ENCODE results near the gene NFE2. TPM values are rescaled to one million over a fixed set of nuclear protein-coding genes. Genes with fewer than 3 reads are reported as not detected.
A peak's percentile ranks its signal among the peaks of the same experiment; 100 is the strongest.
"Not testable (repeated sequence)": the region's sequence is repeated elsewhere in the genome, so short reads cannot be mapped to it uniquely, and the experiment has no call there.

Gene NFE2
- total RNA-seq, 3 donors from 2014 or later: 0.26 to 0.40 (median 0.27) TPM

DNA sequence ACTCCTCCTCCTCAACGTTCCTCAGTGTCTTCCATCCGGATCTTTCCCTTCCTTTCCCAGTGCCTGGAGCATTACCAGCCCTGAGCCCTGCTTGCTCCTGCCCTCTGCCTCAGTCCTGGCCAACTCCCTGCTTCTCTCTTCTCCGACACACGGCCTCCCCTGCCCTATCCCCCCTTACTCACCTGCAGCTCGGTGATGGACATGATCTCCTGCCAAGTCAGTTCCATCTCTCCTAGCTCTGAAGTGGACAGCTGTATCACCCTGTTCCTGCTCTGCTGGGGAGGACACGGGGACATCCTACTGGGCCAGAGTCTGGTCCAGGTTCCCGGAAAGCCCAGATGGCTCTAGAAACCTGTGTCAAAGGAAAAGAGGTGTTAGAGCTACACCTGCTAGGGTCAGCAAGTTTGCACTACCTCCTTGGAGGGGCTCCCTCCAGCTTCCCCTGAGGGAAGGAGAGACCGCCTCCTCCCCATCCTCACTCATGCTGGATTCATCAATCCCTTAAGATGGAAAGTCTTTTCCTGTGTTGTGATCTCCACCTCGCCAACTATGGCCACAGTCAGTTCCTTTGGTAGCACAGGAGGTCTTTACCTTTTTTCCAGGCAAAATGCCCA lies 5.8 kb downstream of the NFE2 start:
- Mint-ChIP-seq H3K9me3 (no peaks in the 10 kb centered on the region), H3K4me1 (ENCODE audit: low read depth) (peaks cover 5% of the 10 kb centered on the region), H3K36me3 (ENCODE audit: insufficient read depth) (no peaks in the 10 kb centered on the region), H3K4me3 (no peak overlapping the region), H3K27me3 (ENCODE audit: low read depth) (peaks cover 18% of the 10 kb centered on the region)
- ATAC-seq (no peak), DNase-seq (no peak)

DNA sequence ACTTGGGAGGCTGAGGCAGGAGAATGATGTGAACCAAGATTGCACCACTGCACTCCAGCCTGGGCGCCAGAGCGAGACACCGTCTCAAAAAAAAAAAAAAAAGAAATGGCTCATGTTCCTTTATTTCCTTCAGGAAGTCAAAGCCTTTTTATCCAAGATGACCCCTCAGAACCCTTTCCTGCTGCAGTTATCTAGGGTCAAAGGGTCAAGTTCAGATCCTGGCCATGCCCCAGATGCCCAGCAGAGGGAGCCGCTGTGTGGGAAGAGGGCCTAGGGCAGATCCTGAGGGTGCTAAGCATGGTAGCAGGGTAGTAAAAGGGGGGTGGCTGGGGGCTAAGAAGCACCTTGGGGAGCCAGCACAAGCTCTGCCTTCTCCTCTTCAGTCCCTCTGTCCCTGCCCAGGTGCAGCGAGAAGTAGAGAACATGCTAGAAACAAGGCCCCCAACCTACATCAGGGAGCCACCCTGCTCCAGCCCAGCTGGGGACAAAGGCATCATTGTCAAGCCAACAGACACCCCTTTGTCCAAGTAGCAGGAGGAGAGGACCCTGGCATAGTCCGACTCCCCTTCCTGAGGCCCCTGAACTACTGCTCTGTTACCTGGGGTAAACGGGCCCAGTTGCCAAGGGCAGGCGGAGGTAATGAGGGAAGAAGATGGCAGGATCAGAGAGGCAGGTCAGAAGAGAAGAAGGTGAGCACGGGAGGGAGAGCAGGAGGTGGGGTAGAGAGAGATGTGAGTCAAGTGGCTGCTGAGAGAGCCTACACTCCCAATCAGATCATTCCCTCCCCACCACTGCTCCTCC lies 6.5 kb downstream of the NFE2 start:
- peaks cover 5% of the 10 kb centered on the region for H3K4me1 Mint-ChIP-seq (ENCODE audit: low read depth)
- H3K9me3 Mint-ChIP-seq: no peaks in the 10 kb centered on the region
- no peak overlapping the region for H3K4me3 Mint-ChIP-seq
- H3K27me3 Mint-ChIP-seq (ENCODE audit: low read depth): peaks cover 11% of the 10 kb centered on the region
- ATAC-seq: peak; percentile 49 to 55
- no peaks in the 10 kb centered on the region for H3K36me3 Mint-ChIP-seq (ENCODE audit: insufficient read depth)
- DNase-seq: peak; percentile 51

DNA sequence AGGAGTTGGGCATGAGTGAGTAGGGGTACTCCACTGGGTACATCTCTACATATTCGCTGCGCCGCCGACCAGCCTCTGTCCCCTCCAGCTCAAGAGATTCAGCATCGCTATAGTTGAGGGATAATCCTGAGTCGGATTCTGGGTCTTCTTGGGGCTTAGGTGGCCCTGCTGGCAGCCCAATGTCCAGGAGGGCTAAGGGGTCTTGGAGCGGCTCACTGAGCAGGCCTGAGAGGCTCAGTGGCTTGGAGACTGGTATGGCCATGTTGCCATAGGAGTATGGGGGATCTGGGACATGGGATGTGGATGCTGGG lies 7.9 kb downstream of the NFE2 start:
- H3K4me1 Mint-ChIP-seq (ENCODE audit: low read depth): peaks cover 3% of the 10 kb centered on the region
- H3K9me3 Mint-ChIP-seq: no peaks in the 10 kb centered on the region
- ATAC-seq (no peak), DNase-seq (no peak)
- peaks cover 3% of the 10 kb centered on the region for H3K27me3 Mint-ChIP-seq (ENCODE audit: low read depth)
- H3K36me3 Mint-ChIP-seq (ENCODE audit: insufficient read depth): peaks cover 3% of the 10 kb centered on the region
- H3K4me3 Mint-ChIP-seq: no peak overlapping the region

DNA sequence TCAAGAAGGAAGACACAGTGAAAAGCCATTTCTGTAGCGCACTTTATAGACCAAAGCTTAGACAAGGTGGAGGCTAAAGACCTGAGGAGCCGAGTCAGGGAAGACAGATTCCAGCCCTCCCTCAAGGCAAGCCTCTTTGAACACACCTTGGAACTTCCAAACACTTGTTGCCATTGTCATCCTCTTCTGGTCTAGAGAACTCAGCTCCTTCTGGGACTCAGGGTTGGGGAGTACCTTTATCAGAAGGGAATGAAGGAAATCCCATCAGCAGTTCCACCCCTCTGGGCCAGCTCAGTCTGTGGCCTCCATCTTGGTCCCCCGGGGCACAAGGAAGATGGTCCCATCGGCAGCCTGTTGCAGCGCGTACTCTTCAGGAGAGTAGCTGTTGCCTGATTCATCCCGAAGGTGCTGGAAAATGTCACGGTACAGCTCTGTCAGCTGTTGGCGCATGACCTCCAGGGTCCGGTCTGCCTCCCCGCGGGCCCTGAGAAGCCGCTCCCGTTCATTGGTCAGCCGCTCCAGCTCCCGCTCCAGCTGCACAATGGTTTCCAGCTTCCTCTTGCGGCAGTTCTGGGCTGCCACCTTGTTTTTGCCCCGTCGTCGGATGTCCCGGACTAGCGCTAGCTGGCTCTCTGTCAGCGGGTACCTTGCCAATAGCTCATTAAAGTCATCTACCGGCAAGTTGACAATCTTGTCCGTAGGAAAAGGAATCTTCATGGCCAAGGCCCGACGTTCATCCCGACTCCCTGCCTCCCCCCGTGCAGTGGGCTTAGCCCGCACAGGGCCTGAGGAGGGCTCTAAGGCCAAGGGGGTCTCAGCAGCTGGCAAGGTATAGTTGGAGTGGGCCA lies 8.5 kb downstream of the NFE2 start:
- peaks cover 4% of the 10 kb centered on the region for H3K4me1 Mint-ChIP-seq (ENCODE audit: low read depth)
- DNase-seq (no peak), ATAC-seq (no peak)
- no peaks in the 10 kb centered on the region for H3K9me3 Mint-ChIP-seq
- peaks cover 6% of the 10 kb centered on the region for H3K36me3 Mint-ChIP-seq (ENCODE audit: insufficient read depth)
- H3K4me3 Mint-ChIP-seq: no peak overlapping the region
- no peaks in the 10 kb centered on the region for H3K27me3 Mint-ChIP-seq (ENCODE audit: low read depth)

DNA sequence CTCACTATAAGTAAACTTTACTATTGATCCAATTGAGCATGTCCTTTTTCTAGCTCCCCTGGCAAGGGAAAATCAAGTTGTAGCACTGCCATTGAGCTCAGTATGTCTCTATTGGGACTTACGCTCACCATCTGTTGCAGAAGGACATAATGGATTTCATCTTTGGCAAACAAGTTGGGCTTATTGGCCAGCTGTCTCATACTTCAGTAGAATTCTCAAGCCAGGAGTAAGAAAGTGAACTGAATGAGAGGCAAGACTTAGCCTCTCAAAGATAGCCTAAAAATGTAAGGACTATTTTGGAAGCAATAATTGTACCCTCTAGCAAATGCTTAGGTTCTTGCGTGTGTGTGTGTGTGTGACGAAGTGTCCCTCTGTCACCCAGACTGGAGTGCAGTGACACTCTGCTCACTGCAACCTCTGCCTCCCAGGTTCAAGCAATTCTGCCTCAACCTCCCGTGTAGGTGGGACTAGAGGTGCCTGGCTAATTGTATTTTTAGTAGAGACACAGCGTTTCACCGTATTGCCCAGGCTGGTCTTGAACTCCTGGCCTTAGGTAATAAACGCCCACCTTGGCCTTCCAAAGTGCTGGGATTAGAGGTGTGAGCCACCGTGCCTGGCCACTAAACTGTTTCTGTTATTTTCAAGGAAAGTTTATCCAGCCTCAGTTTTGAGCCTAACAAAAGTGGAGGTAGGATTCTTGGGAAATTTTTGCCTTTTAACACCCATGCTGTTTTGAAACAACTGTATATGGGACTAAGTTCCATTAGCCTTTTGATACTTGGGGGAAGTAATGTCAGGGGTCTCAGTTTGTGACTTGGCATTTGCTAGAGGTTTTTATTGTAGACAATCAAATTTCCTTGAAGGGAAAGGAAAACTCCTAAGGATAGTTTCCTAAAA lies 13.3 kb downstream of the NFE2 start:
- ATAC-seq: peak; percentile 19 to 28
- Mint-ChIP-seq H3K4me3 (peak overlapping the region; percentile 37), H3K36me3 (ENCODE audit: insufficient read depth) (peaks cover 10% of the 10 kb centered on the region), H3K27me3 (ENCODE audit: low read depth) (no peaks in the 10 kb centered on the region), H3K4me1 (ENCODE audit: low read depth) (peaks cover 43% of the 10 kb centered on the region), H3K9me3 (no peaks in the 10 kb centered on the region)
- no peak for DNase-seq

DNA sequence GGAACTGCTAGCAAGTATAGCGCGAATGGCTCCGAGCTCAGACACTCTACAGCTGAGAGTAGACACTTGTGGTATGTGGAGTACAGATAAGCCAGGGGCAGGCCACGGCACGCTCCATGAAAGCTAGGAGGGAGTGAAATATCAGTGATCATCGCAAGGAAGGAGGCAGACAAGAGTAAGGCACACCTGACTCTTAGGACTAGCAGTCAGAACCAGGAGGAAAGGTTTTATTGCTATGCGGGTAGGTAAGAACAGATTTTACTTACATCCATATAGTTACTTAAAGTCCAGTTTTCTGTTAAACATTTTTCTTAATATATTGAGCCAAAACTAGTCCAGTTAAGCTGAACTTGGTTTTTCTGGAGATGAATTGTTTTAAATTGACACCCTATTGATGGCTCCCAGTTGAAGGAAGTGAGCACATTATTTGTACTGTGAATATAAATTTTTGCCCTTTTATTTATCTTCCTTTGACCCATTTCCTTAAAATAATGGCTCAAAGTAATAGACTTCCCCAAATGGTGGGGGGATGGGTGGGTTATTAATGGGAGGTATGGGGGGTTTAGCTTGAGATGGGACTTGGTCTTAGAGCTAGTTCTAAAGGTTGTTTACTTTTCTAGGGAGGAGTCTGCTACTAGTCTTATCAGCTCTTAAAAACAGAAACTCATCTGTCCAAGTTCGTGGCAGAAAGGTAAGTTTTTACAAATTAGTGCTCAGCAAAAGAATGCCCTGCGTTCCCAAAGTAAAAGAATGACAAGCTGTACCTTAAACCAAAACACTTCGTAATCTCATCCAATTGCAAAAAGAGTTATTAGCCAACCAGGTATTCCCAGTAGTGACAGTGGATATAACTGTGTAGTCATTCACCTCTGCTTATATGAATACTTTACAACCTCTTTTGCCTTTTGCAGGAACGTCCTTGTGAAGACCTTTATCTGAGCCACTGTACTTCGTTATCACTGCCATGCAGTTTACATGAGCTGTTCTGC lies 14.5 kb downstream of the NFE2 start:
- no peak overlapping the region for H3K4me3 Mint-ChIP-seq
- H3K9me3 Mint-ChIP-seq: no peaks in the 10 kb centered on the region
- no peaks in the 10 kb centered on the region for H3K27me3 Mint-ChIP-seq (ENCODE audit: low read depth)
- DNase-seq (no peak), ATAC-seq (no peak)
- peaks cover 43% of the 10 kb centered on the region for H3K4me1 Mint-ChIP-seq (ENCODE audit: low read depth)
- H3K36me3 Mint-ChIP-seq (ENCODE audit: insufficient read depth): peaks cover 10% of the 10 kb centered on the region

DNA sequence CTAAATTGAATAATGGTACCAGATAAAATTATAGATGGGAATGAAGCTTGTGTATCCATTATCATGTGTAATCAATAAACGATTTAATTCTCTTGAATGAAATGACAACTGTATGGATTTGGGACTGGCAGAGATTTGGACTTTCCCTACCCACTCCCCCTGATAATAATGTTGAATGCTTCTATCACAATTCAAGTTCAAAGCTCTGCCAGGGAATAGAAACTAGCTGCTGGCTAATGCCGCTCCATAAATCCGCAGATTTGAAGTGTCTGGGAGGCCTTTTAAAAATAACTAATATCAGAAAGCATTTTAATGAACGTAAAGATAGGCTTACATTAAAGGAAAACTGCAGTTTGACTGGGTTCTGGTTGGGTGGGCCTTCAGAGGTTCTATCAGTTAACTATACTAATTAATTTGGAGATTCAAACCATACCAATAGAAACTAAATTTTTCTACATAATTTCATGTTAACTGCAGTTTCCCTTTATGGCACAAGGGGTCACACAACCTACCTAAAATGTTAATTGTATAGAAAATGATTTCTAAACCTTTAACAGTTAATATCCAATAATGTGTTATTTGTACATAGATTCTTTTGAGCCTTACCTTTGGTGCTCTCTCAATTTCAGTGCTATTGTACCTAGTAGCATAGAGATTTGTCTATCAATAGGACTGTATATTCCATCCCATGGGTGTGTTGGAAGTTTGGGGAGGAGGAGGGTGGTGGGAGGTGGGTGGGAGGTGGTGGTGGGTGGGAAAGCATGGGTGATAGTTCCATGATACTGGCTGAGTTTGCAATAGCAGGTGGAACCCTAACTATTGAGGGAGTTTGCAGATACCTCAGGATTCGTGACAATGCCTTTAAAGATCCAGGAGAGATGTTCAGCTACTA lies 15.4 kb downstream of the NFE2 start:
- no peaks in the 10 kb centered on the region for H3K27me3 Mint-ChIP-seq (ENCODE audit: low read depth)
- no peak for ATAC-seq
- H3K4me3 Mint-ChIP-seq: no peak overlapping the region
- H3K9me3 Mint-ChIP-seq: no peaks in the 10 kb centered on the region
- peaks cover 43% of the 10 kb centered on the region for H3K4me1 Mint-ChIP-seq (ENCODE audit: low read depth)
- peaks cover 10% of the 10 kb centered on the region for H3K36me3 Mint-ChIP-seq (ENCODE audit: insufficient read depth)
- no peak for DNase-seq

DNA sequence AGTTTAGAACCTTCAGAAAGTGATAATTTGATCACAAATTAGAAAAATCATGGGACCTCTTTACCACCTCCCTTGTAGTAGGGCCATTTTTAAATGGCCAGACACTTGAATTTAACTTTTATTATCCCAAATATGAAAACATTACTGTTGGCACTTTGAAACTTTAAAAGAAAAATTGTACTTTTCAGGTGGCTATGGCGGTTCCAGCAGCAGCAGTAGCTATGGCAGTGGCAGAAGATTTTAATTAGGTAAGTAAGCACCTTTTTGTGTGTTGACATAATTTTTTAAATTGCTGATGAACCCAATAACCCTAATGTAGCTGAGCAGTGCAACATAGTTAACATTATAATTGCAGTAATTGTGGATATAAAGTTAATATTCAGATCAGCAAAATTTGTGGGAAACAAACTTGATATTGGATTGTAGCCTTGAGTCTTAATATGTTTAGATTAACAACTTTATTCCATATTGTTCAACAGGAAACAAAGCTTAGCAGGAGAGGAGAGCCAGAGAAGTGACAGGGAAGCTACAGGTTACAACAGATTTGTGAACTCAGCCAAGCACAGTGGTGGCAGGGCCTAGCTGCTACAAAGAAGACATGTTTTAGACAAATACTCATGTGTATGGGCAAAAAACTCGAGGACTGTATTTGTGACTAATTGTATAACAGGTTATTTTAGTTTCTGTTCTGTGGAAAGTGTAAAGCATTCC lies 16.6 kb downstream of the NFE2 start:
- ATAC-seq; H3K4me3 Mint-ChIP-seq; H3K27me3 Mint-ChIP-seq (ENCODE audit: low read depth); H3K36me3 Mint-ChIP-seq (ENCODE audit: insufficient read depth); DNase-seq; H3K9me3 Mint-ChIP-seq: not testable (repeated sequence)
- H3K4me1 Mint-ChIP-seq (ENCODE audit: low read depth): peaks cover 43% of the 10 kb centered on the region

DNA sequence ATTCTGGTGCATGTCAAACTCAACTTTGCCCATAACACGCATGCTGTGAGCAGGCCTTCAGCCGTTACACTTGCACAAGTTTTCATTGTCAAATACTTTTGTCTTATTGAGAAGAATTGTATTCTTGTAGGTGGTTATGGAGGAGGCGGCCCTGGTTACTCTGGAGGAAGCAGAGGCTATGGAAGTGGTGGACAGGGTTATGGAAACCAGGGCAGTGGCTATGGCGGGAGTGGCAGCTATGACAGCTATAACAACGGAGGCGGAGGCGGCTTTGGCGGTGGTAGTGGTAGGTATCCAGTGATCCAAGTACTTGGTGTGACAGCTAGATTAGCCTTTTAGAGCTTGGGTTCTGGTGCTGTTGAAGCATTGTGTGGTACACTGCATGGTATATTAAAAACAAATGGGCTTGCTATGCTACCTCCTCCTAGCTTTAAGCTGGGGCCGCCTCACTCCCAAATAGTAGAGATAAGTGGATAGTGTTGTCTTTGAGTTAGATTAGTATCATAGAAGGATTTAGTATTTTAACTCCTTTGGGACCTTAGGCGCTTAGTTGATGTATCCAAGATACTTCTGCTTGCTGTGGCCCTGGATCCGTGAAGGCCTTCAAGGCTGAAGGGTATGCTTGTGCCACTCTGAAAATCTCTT lies 17.7 kb downstream of the NFE2 start:
- ATAC-seq (no peak), DNase-seq (no peak)
- Mint-ChIP-seq H3K4me1 (ENCODE audit: low read depth) (peaks cover 50% of the 10 kb centered on the region), H3K36me3 (ENCODE audit: insufficient read depth) (peaks cover 7% of the 10 kb centered on the region), H3K4me3 (no peak overlapping the region), H3K9me3 (no peaks in the 10 kb centered on the region), H3K27me3 (ENCODE audit: low read depth) (no peaks in the 10 kb centered on the region)

DNA sequence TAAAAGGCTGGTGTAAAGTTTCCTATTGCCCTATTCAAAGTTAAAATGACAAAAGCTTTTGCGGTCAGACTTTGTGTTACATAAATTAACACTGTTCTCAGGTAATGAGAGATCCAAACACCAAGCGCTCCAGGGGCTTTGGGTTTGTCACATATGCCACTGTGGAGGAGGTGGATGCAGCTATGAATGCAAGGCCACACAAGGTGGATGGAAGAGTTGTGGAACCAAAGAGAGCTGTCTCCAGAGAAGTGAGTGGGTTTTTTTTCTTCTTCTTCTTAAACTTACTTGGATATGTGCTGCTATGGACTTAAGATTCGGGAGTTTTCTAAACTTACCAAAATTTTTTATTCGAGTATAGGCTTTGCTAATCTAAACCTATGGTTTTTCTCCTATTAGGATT lies 19.1 kb downstream of the NFE2 start:
- not testable (repeated sequence) for H3K4me3 Mint-ChIP-seq; H3K27me3 Mint-ChIP-seq (ENCODE audit: low read depth)

DNA sequence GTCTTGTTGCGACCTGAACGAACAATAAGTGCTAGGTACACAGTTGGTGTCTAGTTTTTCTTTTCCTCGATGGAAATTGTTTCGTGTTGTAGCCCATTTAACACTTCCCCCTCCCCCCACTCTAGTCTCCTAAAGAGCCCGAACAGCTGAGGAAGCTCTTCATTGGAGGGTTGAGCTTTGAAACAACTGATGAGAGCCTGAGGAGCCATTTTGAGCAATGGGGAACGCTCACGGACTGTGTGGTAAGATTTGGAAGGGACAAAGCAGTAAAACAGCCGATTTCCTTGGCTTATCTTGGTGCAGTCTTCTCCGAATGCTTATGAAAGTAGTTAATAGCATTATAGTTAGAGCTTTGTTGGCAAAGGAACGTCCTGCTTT lies 19.6 kb downstream of the NFE2 start:
- peaks cover 49% of the 10 kb centered on the region for H3K4me1 Mint-ChIP-seq (ENCODE audit: low read depth)
- H3K36me3 Mint-ChIP-seq (ENCODE audit: insufficient read depth); DNase-seq; ATAC-seq; H3K4me3 Mint-ChIP-seq; H3K9me3 Mint-ChIP-seq; H3K27me3 Mint-ChIP-seq (ENCODE audit: low read depth): not testable (repeated sequence)

More for the DNA sequence above, 19.1 kb downstream of the NFE2 start:
- not testable (repeated sequence) for ATAC-seq; H3K36me3 Mint-ChIP-seq (ENCODE audit: insufficient read depth); DNase-seq; H3K9me3 Mint-ChIP-seq
- H3K4me1 Mint-ChIP-seq (ENCODE audit: low read depth): peaks cover 48% of the 10 kb centered on the region
